ENCODE data around the gene CHPF. TPM values are rescaled to one million over a fixed set of nuclear protein-coding genes. Genes with fewer than 3 reads are reported as not detected.

Gene CHPF
- total RNA-seq, 1 experiment from 2014 or later = 81.2 TPM

DNA sequence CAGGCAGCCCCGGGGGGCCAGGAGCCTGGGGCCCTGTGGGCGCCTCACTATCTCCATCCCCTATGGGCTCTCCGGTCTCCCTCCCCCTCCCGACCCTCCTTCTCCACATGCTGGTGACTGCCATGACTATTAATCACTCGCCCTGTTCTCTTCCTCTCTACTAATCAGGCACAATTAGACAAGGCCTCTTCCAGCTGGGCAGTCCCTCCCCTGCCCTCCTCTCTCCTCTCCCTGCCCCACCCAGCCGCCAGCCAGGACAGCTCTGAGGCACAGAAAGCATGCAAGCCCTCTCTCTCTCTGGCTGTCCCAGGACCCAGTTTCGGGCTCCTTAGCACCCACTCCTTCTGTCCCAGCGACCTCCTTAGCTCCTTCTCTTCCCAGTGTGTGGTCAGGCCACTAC, 23.5 kb downstream of the CHPF start:
- CTCF ChIA-PET = interaction anchor here (0.5 to 2.1 kb wide), 11 partner anchors 10 to 117 kb away, joined by 3 to 26 read pairs (median 3); partner anchors contain the start of gene GMPPA
- no peaks in the 10 kb centered on the region for H3K36me3 Mint-ChIP-seq (ENCODE audit: insufficient read depth, unreplicated experiment)
- TF ChIP-seq, protein P1, sequence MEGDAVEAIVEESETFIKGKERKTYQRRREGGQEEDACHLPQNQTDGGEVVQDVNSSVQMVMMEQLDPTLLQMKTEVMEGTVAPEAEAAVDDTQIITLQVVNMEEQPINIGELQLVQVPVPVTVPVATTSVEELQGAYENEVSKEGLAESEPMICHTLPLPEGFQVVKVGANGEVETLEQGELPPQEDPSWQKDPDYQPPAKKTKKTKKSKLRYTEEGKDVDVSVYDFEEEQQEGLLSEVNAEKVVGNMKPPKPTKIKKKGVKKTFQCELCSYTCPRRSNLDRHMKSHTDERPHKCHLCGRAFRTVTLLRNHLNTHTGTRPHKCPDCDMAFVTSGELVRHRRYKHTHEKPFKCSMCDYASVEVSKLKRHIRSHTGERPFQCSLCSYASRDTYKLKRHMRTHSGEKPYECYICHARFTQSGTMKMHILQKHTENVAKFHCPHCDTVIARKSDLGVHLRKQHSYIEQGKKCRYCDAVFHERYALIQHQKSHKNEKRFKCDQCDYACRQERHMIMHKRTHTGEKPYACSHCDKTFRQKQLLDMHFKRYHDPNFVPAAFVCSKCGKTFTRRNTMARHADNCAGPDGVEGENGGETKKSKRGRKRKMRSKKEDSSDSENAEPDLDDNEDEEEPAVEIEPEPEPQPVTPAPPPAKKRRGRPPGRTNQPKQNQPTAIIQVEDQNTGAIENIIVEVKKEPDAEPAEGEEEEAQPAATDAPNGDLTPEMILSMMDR (IDR thresholded peaks at IDR 0.05; ENCODE audit: unreplicated experiment) = no peak
- intact Hi-C loops (cut with micrococcal nuclease) = no loop called here
- no peak for DNase-seq (ENCODE audit: unreplicated experiment)
- H3K4me1 Mint-ChIP-seq (ENCODE audit: insufficient read depth, unreplicated experiment) = peaks cover 18% of the 10 kb centered on the region
- no peaks in the 10 kb centered on the region for H3K9me3 Mint-ChIP-seq (ENCODE audit: unreplicated experiment)
- peaks cover 59% of the 10 kb centered on the region for H3K27me3 Mint-ChIP-seq (ENCODE audit: insufficient read depth, unreplicated experiment)
- POLR2A ChIA-PET = interaction anchor here (0.6 to 1.5 kb wide), 2 partner anchors 21 to 755 kb away, joined by 4 to 5 read pairs; partner anchors contain the start of gene GMPPA
- no TSS peak for BruUV-seq (replicated peaks)
- no peak overlapping the region for H3K27ac Mint-ChIP-seq (ENCODE audit: low read depth, unreplicated experiment)
- H3K4me3 Mint-ChIP-seq (ENCODE audit: unreplicated experiment) = no peak overlapping the region

DNA sequence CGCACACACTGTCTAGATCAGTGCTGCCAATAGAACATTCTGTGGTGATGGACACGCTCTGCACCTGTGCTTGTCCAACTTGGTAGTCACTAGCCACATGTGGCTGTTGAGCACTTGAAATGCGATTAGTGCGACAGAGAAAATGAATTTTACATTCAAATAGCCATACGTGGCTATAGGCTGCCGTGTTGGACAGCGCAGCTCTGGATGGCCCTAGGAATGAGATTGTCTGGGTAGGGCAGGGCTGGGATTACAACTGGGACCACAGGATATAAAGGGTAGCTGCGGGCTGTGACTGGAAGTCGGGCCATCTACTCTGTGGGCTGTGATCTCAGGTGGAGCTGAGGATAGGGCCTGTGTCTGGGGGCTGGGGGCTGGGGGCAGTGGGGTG, 24.1 kb downstream of the CHPF start:
- Mint-ChIP-seq H3K9me3 (ENCODE audit: unreplicated experiment) (no peaks in the 10 kb centered on the region), H3K36me3 (ENCODE audit: insufficient read depth, unreplicated experiment) (no peaks in the 10 kb centered on the region), H3K4me1 (ENCODE audit: insufficient read depth, unreplicated experiment) (peaks cover 18% of the 10 kb centered on the region), H3K27ac (ENCODE audit: low read depth, unreplicated experiment) (no peak overlapping the region), H3K27me3 (ENCODE audit: insufficient read depth, unreplicated experiment) (peaks cover 61% of the 10 kb centered on the region), H3K4me3 (ENCODE audit: unreplicated experiment) (no peak overlapping the region)
- TF ChIP-seq, protein P1 (IDR thresholded peaks at IDR 0.05; ENCODE audit: unreplicated experiment) = no peak
- no peak for DNase-seq (ENCODE audit: unreplicated experiment)
- intact Hi-C loops (cut with micrococcal nuclease) = no loop called here
- ChIA-PET POLR2A (interaction anchor here (1.5 kb wide), 1 partner anchor 21 kb away, joined by 5 read pairs; the partner anchor contains the start of gene GMPPA), CTCF (interaction anchor here (1.1 to 2.2 kb wide), 7 partner anchors 8 to 117 kb away, joined by 3 to 28 read pairs (median 5); a partner anchor contains a TSS)
- BruUV-seq (replicated peaks) = no TSS peak

DNA sequence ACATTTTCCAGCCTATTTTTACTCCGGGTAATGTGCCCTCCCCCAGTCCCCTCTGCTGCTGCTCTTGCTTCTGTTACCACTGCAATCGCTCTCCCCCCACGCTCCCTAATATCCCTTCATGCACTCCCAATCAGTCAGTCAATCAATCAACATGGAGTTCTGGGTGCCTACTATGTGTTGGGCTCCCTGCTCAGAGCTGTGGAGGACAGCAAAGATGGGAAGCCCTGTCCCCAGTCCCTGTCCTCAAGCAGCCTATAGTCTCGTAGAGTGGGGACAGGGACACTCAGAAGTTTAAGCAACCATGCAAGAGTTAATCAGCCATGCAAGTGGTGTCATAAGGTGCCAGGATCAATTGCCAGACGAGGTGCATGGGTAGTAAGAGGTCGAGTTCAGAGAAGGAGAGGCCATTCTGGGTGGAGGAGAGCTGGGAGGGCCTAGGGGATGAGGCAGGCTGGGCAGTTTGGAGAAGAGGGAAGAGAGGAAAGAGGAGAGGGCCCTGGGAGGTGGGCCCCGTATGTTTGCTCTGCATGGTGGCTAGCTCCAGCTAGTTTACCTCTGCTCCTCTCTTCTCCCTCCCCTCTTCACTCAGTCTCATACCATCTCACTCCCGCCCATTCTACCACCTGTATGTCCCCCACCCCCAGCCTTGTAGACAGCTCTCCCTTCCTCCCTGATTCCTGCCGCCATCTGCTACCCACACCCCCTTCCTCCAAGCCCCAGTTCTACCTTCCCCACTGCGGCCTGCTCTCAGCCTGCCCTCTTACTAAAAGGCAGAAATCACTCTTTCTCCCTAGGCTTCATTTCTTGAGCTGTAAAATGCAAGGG, 25.4 kb downstream of the CHPF start:
- H3K9me3 Mint-ChIP-seq (ENCODE audit: unreplicated experiment) = no peaks in the 10 kb centered on the region
- TF ChIP-seq, protein P1 (IDR thresholded peaks at IDR 0.05; ENCODE audit: unreplicated experiment) = no peak
- no peak overlapping the region for H3K27ac Mint-ChIP-seq (ENCODE audit: low read depth, unreplicated experiment)
- POLR2A ChIA-PET = no interaction called here
- no TSS peak for BruUV-seq (replicated peaks)
- H3K27me3 Mint-ChIP-seq (ENCODE audit: insufficient read depth, unreplicated experiment) = peaks cover 74% of the 10 kb centered on the region
- intact Hi-C loops (cut with micrococcal nuclease) = no loop called here
- H3K36me3 Mint-ChIP-seq (ENCODE audit: insufficient read depth, unreplicated experiment) = no peaks in the 10 kb centered on the region
- H3K4me3 Mint-ChIP-seq (ENCODE audit: unreplicated experiment) = no peak overlapping the region
- CTCF ChIA-PET = interaction anchor here (0.5 to 2.8 kb wide), 9 partner anchors 8 to 531 kb away, joined by 3 to 28 read pairs (median 4); no protein-coding TSS in a partner anchor
- peaks cover 18% of the 10 kb centered on the region for H3K4me1 Mint-ChIP-seq (ENCODE audit: insufficient read depth, unreplicated experiment)
- no peak for DNase-seq (ENCODE audit: unreplicated experiment)

DNA sequence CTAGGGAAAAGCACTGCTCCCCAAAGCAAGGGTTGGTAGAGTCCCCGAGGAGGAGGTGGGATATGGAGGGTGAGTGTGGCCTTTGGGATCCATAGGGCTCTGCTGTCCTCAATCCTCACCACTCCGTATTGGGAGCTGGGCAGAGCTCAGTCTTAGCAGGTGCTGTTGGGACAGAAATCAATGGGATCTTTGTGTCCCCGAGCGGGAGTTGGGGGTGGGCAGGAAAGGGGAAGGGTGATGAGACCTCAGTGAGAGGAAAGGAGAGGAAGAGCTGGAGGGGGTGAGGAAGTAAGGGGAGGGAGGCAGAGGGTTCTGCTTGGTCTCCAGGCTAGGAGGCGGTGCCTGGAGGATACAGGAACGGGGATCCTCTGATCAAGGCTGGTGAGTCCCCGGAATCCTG, 26.7 kb downstream of the CHPF start:
- no TSS peak for BruUV-seq (replicated peaks)
- CTCF ChIA-PET = interaction anchor here (0.6 to 2.8 kb wide), 4 partner anchors 13 to 263 kb away, joined by 3 to 11 read pairs (median 3); partner anchors contain the start of gene TUBA4A

More for the DNA sequence above, 26.7 kb downstream of the CHPF start:
- intact Hi-C loops (cut with micrococcal nuclease) = no loop called here
- H3K36me3 Mint-ChIP-seq (ENCODE audit: insufficient read depth, unreplicated experiment) = no peaks in the 10 kb centered on the region
- no peak for DNase-seq (ENCODE audit: unreplicated experiment)
- H3K4me1 Mint-ChIP-seq (ENCODE audit: insufficient read depth, unreplicated experiment) = peaks cover 14% of the 10 kb centered on the region
- H3K9me3 Mint-ChIP-seq (ENCODE audit: unreplicated experiment) = no peaks in the 10 kb centered on the region
- H3K27me3 Mint-ChIP-seq (ENCODE audit: insufficient read depth, unreplicated experiment) = peaks cover 82% of the 10 kb centered on the region
- H3K27ac Mint-ChIP-seq (ENCODE audit: low read depth, unreplicated experiment) = no peak overlapping the region
- POLR2A ChIA-PET = interaction anchor here (0.7 kb wide), 1 partner anchor 17 kb away, joined by 3 read pairs; no protein-coding TSS in a partner anchor
- TF ChIP-seq, protein P1 (IDR thresholded peaks at IDR 0.05; ENCODE audit: unreplicated experiment) = no peak
- no peak overlapping the region for H3K4me3 Mint-ChIP-seq (ENCODE audit: unreplicated experiment)
